Smooth muscle cell (in vitro differentiated cells): ENCODE data around the gene TSPAN13. TPM values are rescaled to one million over a fixed set of nuclear protein-coding genes. Genes with fewer than 3 reads are reported as not detected.

Source experiments
- DNase-seq: peaks from one replicate; lab custom pipeline; 2025; ENCODE audit not compliant: unreplicated experiment; lab: John Stamatoyannopoulos, UW
- H2AFZ ChIP-seq: fragments of 200-600 bp; sonication (generic); 2 replicates; pipeline ENCODE4 v1.6.0; 2016; ENCODE audit warnings: antibody characterized with exemption, low read depth, mild to moderate bottlenecking
- H3F3A ChIP-seq: fragments of 200-600 bp; sonication (generic); 2 replicates; pipeline ENCODE4 v1.6.0; 2017; ENCODE audit warnings: antibody characterized with exemption, low read depth
- H3K27ac ChIP-seq: fragments of 200-600 bp; sonication (generic); 2 replicates; pipeline ENCODE4 v1.5.1; 2016; ENCODE audit warnings: low read depth, mild to moderate bottlenecking
- H3K27me3 ChIP-seq: fragments of 200-600 bp; sonication (generic); 2 replicates; pipeline ENCODE4 v1.6.1; 2016; ENCODE audit warnings: low read depth, mild to moderate bottlenecking
- H3K36me3 ChIP-seq: fragments of 200-600 bp; sonication (generic); 2 replicates; pipeline ENCODE4 v1.5.1; 2016; ENCODE audit warnings: low read depth
- H3K4me1 ChIP-seq: fragments of 200-600 bp; sonication (generic); 2 replicates; pipeline ENCODE4 v1.5.1; 2016; ENCODE audit warnings: low read depth
- H3K4me2 ChIP-seq: fragments of 200-600 bp; sonication (generic); 2 replicates; pipeline ENCODE4 v1.6.0; 2016; ENCODE audit warnings: mild to moderate bottlenecking
- H3K4me3 ChIP-seq: fragments of 200-600 bp; sonication (generic); 2 replicates; pipeline ENCODE4 v1.5.1; 2016; ENCODE audit warnings: mild to moderate bottlenecking
- H3K79me2 ChIP-seq: fragments of 200-600 bp; sonication (generic); 2 replicates; pipeline ENCODE4 v1.6.0; 2016; ENCODE audit warnings: low read depth, mild to moderate bottlenecking
- H3K9ac ChIP-seq: fragments of 200-600 bp; sonication (generic); 2 replicates; pipeline ENCODE4 v1.6.0; 2016; ENCODE audit warnings: low read depth
- H3K9me3 ChIP-seq: fragments of 200-600 bp; sonication (generic); replicated peaks from 2 replicates; pipeline ENCODE4 v1.5.1; 2016; ENCODE audit warnings: low read depth
- H4K20me1 ChIP-seq: fragments of 200-600 bp; sonication (generic); 2 replicates; pipeline ENCODE4 v1.6.0; 2016; ENCODE audit warnings: low read depth
- WGBS: methylation state at CpG from one replicate; pipeline ENCODE4 v1.1.7; 2016; ENCODE audit warnings: low lambda C conversion rate; 5-methylcytosine and 5-hydroxymethylcytosine counted together
- polyA plus RNA-seq: library from polyadenylated mRNA; unstranded; fragments of >200 nt; fragmentation: Nextera tagmentation; extraction: Ambion mirVana; gene quantifications from 2 replicates; pipeline ENCODE4 v1.2.1, GENCODE V29; 2016
- total RNA-seq: library from RNA; depleted of rRNA; stranded (reverse); fragments of >200 nt; gene quantifications from 2 replicates; pipeline ENCODE4 v1.2.3, GENCODE V29; 2014
- TF ChIP-seq, protein P1 (sequence below): fragments of 200-600 bp; sonication (generic); IDR thresholded peaks from 2 replicates; pipeline ENCODE4 v1.5.1; 2017; ENCODE audit warnings: borderline replicate concordance, mild to moderate bottlenecking, antibody characterized with exemption; ENCODE audit not compliant: insufficient read depth, poor library complexity, severe bottlenecking

TSPAN13 gene
- total and polyA plus RNA-seq, 2 experiments from 2014 or later = 103 to 142 TPM

DNA sequence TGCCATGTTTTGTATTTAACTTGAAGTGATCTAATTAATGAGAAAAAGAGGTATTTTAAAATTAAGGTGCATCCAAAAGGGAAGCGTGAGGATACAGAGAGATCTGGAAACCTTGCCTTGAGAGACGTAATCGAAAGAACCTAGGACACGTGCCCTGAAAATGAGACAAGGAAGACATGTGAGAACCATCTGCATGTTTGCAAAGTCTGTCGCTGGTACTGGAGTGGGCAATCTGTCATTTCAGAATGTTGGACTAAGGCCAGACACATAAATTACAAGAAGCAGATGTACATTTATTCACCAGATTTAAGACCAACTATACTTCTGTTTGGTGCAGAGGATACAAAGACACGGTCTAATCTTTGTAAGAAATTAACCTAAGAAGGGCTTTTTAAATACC, 42.1 kb downstream of the TSPAN13 start:
- 69% methylated on average over 6 of the region's 6 CpGs for WGBS
- DNase-seq = no peak
- Histone ChIP-seq H3K9ac (no peak overlapping the region), H3K27me3 (no peaks in the 10 kb centered on the region), H2AFZ (no peak overlapping the region), H3K27ac (no peak overlapping the region), H3K36me3 (no peaks in the 10 kb centered on the region), H3K79me2 (no peaks in the 10 kb centered on the region), H4K20me1 (no peaks in the 10 kb centered on the region), H3K4me2 (no peak overlapping the region), H3K9me3 (no peaks in the 10 kb centered on the region), H3F3A (no peaks in the 10 kb centered on the region), H3K4me3 (no peak overlapping the region), H3K4me1 (no peaks in the 10 kb centered on the region)
- TF ChIP-seq, protein P1, sequence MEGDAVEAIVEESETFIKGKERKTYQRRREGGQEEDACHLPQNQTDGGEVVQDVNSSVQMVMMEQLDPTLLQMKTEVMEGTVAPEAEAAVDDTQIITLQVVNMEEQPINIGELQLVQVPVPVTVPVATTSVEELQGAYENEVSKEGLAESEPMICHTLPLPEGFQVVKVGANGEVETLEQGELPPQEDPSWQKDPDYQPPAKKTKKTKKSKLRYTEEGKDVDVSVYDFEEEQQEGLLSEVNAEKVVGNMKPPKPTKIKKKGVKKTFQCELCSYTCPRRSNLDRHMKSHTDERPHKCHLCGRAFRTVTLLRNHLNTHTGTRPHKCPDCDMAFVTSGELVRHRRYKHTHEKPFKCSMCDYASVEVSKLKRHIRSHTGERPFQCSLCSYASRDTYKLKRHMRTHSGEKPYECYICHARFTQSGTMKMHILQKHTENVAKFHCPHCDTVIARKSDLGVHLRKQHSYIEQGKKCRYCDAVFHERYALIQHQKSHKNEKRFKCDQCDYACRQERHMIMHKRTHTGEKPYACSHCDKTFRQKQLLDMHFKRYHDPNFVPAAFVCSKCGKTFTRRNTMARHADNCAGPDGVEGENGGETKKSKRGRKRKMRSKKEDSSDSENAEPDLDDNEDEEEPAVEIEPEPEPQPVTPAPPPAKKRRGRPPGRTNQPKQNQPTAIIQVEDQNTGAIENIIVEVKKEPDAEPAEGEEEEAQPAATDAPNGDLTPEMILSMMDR = no peak

DNA sequence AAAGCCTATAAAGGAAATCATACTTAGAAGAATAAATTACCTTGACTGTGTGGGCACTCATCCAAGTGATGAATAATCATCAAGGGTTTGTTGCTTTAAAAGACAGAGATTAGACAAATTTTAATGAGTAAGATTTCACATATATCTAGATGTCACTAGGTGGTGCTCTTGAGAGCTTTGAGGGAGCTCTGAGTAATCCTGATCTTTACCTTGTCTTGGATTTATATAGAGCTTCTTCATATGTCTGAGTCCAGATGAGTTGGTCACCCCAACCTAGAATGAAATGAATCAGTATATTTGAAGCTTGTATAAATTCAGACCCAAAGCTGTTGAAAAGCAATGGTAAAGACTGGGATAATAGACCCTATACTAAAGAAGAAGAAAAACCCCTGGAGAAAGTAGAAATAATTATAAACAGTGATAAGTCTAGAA, 47.6 kb downstream of the TSPAN13 start:
- H4K20me1 ChIP-seq = no peaks in the 10 kb centered on the region
- H3K4me3 ChIP-seq = no peak overlapping the region
- H3K79me2 ChIP-seq = no peaks in the 10 kb centered on the region
- no peaks in the 10 kb centered on the region for H3K4me1 ChIP-seq
- no peaks in the 10 kb centered on the region for H3K27me3 ChIP-seq
- H3K4me2 ChIP-seq = no peak overlapping the region
- no peaks in the 10 kb centered on the region for H3F3A ChIP-seq
- TF ChIP-seq, protein P1 = peak; percentile 55
- no peak overlapping the region for H3K27ac ChIP-seq
- H3K36me3 ChIP-seq = no peaks in the 10 kb centered on the region
- no peak for DNase-seq
- no peak overlapping the region for H3K9ac ChIP-seq
- H2AFZ ChIP-seq = no peak overlapping the region
- no peaks in the 10 kb centered on the region for H3K9me3 ChIP-seq

DNA sequence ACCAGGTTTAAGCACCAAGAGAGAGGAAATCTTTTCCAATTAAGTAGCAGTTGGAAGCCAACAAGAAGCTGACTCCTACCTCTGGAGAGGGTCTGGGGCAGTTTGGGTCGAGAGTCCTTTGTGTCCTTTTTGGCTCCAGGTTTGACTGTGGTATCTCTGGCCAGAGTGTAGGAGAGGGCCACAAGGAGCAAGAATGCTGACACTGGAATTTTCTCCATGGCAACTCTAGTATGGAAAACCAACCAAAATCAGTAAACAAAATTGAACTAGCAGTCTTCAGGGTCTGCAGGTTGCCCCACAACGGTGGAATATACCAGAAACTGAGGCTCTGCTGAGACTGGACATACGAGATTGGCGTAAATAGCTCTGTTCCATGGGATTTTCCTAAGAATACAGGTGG, 48.0 kb downstream of the TSPAN13 start:
- H3K4me2 ChIP-seq = no peak overlapping the region
- H3K36me3 ChIP-seq = no peaks in the 10 kb centered on the region
- DNase-seq = no peak
- no peak overlapping the region for H3K9ac ChIP-seq
- TF ChIP-seq, protein P1 = no peak
- H3K79me2 ChIP-seq = no peaks in the 10 kb centered on the region
- no peaks in the 10 kb centered on the region for H3K4me1 ChIP-seq
- H4K20me1 ChIP-seq = no peaks in the 10 kb centered on the region
- H3K27ac ChIP-seq = no peak overlapping the region
- no peak overlapping the region for H3K4me3 ChIP-seq
- H2AFZ ChIP-seq = no peak overlapping the region
- no peaks in the 10 kb centered on the region for H3K9me3 ChIP-seq
- H3F3A ChIP-seq = no peaks in the 10 kb centered on the region
- H3K27me3 ChIP-seq = no peaks in the 10 kb centered on the region
- WGBS = 88% methylated on average over 4 of the region's 4 CpGs

DNA sequence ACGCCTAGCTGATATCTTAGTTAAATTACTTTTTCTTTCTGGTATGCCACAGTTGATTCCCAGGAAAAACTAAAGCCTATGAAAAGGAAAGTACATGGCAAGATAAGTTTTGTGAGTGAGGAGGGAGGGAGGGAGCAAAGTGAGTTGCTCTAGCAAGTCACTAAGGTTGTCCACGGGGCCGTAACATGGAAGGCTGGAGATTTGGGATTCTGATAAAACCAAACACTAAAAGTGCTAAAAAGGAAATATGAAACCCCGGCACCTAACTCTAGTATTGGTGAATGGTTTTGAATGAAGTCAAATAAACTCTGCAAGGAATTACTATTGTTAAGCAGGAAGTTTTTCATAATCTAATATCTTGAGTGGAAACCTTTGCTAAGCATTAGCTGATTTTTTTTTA, 49.6 kb downstream of the TSPAN13 start:
- Histone ChIP-seq H3K36me3 (no peaks in the 10 kb centered on the region), H2AFZ (no peak overlapping the region), H3F3A (no peaks in the 10 kb centered on the region), H3K27me3 (no peaks in the 10 kb centered on the region), H3K9ac (no peak overlapping the region), H3K9me3 (no peaks in the 10 kb centered on the region), H3K27ac (no peak overlapping the region), H4K20me1 (no peaks in the 10 kb centered on the region), H3K4me1 (no peaks in the 10 kb centered on the region), H3K4me3 (peak overlapping the region; percentile 26), H3K4me2 (no peak overlapping the region), H3K79me2 (no peaks in the 10 kb centered on the region)
- no peak for DNase-seq
- 90% methylated on average over 4 of the region's 4 CpGs for WGBS
- TF ChIP-seq, protein P1 = no peak
